Measurements from ENCODE around the gene ZNF236.

Gene ZNF236

GRCh38 chr18:76955524-76956170 is 133.3 kb downstream of the ZNF236 start:
- H3K4me3 ChIP-seq (ENCODE audit: insufficient read depth, low read length, poor library complexity, severe bottlenecking), result no peak overlapping the region
- no peaks in the 10 kb centered on the region for H3K9me2 ChIP-seq (replicated peaks; ENCODE audit: insufficient read depth, low read length)
- no peaks in the 10 kb centered on the region for H3K9me3 ChIP-seq (ENCODE audit: insufficient read depth, low read length)
- no peaks in the 10 kb centered on the region for H3K79me2 ChIP-seq (ENCODE audit: insufficient read depth, low read length)
- H3K27ac ChIP-seq (ENCODE audit: low read depth, low read length), result no peak overlapping the region
- TF ChIP-seq EZH2phosphoT487 (conservative IDR thresholded peaks at IDR 0.05; ENCODE audit: low read length) (no peak), CTCF (IDR thresholded peaks at IDR 0.05; ENCODE audit: insufficient read depth, low read length, poor library complexity, severe bottlenecking) (no peak)
- H3K9ac ChIP-seq (ENCODE audit: low read length), result no peak overlapping the region
- no peaks in the 10 kb centered on the region for H3F3A ChIP-seq (ENCODE audit: insufficient read depth)
- no peak overlapping the region for H3K4me2 ChIP-seq (ENCODE audit: low read depth, low read length, poor library complexity, severe bottlenecking)
- no peaks in the 10 kb centered on the region for H4K20me1 ChIP-seq (ENCODE audit: low read depth, low read length)
- no peaks in the 10 kb centered on the region for H3K36me3 ChIP-seq (ENCODE audit: low read length)
- no peak overlapping the region for H2AFZ ChIP-seq (ENCODE audit: low read depth, low read length, severe bottlenecking)
- no peaks in the 10 kb centered on the region for H3K27me3 ChIP-seq (ENCODE audit: low read length)

- no peak overlapping the region for H3K27ac ChIP-seq (ENCODE audit: low read depth, low read length)
- no peaks in the 10 kb centered on the region for H3F3A ChIP-seq (ENCODE audit: insufficient read depth)
- H3K9me2 ChIP-seq (replicated peaks; ENCODE audit: insufficient read depth, low read length), result no peaks in the 10 kb centered on the region
- no peak for TF ChIP-seq EZH2phosphoT487 (conservative IDR thresholded peaks at IDR 0.05; ENCODE audit: low read length)
- no peak for TF ChIP-seq CTCF (IDR thresholded peaks at IDR 0.05; ENCODE audit: insufficient read depth, low read length, poor library complexity, severe bottlenecking)
- H3K36me3 ChIP-seq (ENCODE audit: low read length), result no peaks in the 10 kb centered on the region
- no peak overlapping the region for H3K9ac ChIP-seq (ENCODE audit: low read length)
- H2AFZ ChIP-seq (ENCODE audit: low read depth, low read length, severe bottlenecking), result no peak overlapping the region
- H3K79me2 ChIP-seq (ENCODE audit: insufficient read depth, low read length), result no peaks in the 10 kb centered on the region
- H3K4me2 ChIP-seq (ENCODE audit: low read depth, low read length, poor library complexity, severe bottlenecking), result no peak overlapping the region
- no peaks in the 10 kb centered on the region for H3K27me3 ChIP-seq (ENCODE audit: low read length)
- no peaks in the 10 kb centered on the region for H4K20me1 ChIP-seq (ENCODE audit: low read depth, low read length)
- H3K9me3 ChIP-seq (ENCODE audit: insufficient read depth, low read length), result no peaks in the 10 kb centered on the region
- no peak overlapping the region for H3K4me3 ChIP-seq (ENCODE audit: insufficient read depth, low read length, poor library complexity, severe bottlenecking)
Observed at GRCh38 chr18:76956648-76957047, 134.3 kb downstream of the ZNF236 start.

- no peaks in the 10 kb centered on the region for H4K20me1 ChIP-seq (ENCODE audit: low read depth, low read length)
- no peak overlapping the region for H3K4me3 ChIP-seq (ENCODE audit: insufficient read depth, low read length, poor library complexity, severe bottlenecking)
- no peaks in the 10 kb centered on the region for H3F3A ChIP-seq (ENCODE audit: insufficient read depth)
- H3K79me2 ChIP-seq (ENCODE audit: insufficient read depth, low read length), result no peaks in the 10 kb centered on the region
- no peaks in the 10 kb centered on the region for H3K9me2 ChIP-seq (replicated peaks; ENCODE audit: insufficient read depth, low read length)
- no peak overlapping the region for H2AFZ ChIP-seq (ENCODE audit: low read depth, low read length, severe bottlenecking)
- 0 out of 2 replicates have a peak, but pooled peaks cover 3% of the 10 kb centered on the region for H3K36me3 ChIP-seq (ENCODE audit: low read length)
- H3K9me3 ChIP-seq (ENCODE audit: insufficient read depth, low read length), result no peaks in the 10 kb centered on the region
- H3K27me3 ChIP-seq (ENCODE audit: low read length), result no peaks in the 10 kb centered on the region
- no peak overlapping the region for H3K9ac ChIP-seq (ENCODE audit: low read length)
- no peak overlapping the region for H3K27ac ChIP-seq (ENCODE audit: low read depth, low read length)
- TF ChIP-seq EZH2phosphoT487 (conservative IDR thresholded peaks at IDR 0.05; ENCODE audit: low read length) (no peak), CTCF (IDR thresholded peaks at IDR 0.05; ENCODE audit: insufficient read depth, low read length, poor library complexity, severe bottlenecking) (no peak)
- H3K4me2 ChIP-seq (ENCODE audit: low read depth, low read length, poor library complexity, severe bottlenecking), result no peak overlapping the region
Observed at GRCh38 chr18:76957384-76958355, 135.3 kb downstream of the ZNF236 start.

Measured in SU-DHL-6 (cell line).